Esophagus squamous epithelium (tissue), 4 donors: Measurements from ENCODE around the gene ZBTB38.
A peak's percentile ranks its signal among the peaks of the same experiment; 100 is the strongest.

ENCODE experiments used
- POLR2A ChIP-seq, 4 donors: fragments of 450-650 bp; IDR thresholded peaks; one replicate each; pipeline ENCODE4 v1.6.1; 2017; ENCODE audit warnings: antibody characterized with exemption in 4 of 4, mild to moderate bottlenecking in 4 of 4, moderate library complexity in 3 of 4
- TF ChIP-seq, protein P1 (sequence below), 6 experiments: fragments of 450-650 bp in 4 of 6; fragments of 200-600 bp in 2 of 6; sonication (generic) in 2 of 6; IDR thresholded peaks; one replicate each; pipeline ENCODE4 v1.5.1; 2016 to 2019; ENCODE audit warnings: antibody characterized with exemption in 6 of 6, mild to moderate bottlenecking in 4 of 6, moderate library complexity in 4 of 6

DNA sequence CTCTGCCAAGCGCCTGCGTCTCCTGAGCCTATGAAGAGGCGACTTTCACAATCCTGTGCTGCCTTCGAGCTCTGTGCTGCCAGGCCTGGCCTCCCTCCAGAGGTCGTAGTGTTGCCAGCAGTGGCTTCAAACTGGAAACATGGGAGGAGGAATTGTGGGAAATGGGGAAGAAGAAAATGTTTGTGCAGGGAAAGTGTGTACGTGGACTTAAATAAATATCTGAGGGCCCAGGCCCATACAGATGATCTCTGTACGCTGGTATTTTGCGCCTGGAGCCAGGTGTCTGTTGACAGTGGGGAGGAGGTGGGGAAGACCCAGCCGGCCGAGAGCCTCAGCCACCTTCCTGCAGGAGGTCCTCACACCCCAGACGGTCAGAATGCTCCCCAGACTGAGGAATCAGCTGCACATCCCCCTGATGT, 44.6 kb downstream of the ZBTB38 start:
- TF ChIP-seq, protein P1, sequence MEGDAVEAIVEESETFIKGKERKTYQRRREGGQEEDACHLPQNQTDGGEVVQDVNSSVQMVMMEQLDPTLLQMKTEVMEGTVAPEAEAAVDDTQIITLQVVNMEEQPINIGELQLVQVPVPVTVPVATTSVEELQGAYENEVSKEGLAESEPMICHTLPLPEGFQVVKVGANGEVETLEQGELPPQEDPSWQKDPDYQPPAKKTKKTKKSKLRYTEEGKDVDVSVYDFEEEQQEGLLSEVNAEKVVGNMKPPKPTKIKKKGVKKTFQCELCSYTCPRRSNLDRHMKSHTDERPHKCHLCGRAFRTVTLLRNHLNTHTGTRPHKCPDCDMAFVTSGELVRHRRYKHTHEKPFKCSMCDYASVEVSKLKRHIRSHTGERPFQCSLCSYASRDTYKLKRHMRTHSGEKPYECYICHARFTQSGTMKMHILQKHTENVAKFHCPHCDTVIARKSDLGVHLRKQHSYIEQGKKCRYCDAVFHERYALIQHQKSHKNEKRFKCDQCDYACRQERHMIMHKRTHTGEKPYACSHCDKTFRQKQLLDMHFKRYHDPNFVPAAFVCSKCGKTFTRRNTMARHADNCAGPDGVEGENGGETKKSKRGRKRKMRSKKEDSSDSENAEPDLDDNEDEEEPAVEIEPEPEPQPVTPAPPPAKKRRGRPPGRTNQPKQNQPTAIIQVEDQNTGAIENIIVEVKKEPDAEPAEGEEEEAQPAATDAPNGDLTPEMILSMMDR (IDR thresholded peaks at IDR 0.05): peak in 1 of 6 experiments; percentile 6
- peak in 1 of 4 donors; percentile 6 for TF ChIP-seq POLR2A (IDR thresholded peaks at IDR 0.05)
